T-helper 2 cell treated with Interferon-gamma antibody and Interleukin-4, amounts not matched to agents 5 μg/mL and 100 μg/mL, for 36 hours (primary cell): ENCODE results near the gene KIF1C.
A peak's percentile ranks its signal among the peaks of the same experiment; 100 is the strongest.

Experiments used
- DNase-seq: peaks from one replicate; pipeline ENCODE4 v3.0.0; 2021; ENCODE audit warnings: low spot score
- H3K27ac Mint-ChIP-seq: one replicate; pipeline ENCODE4 v1.8.0; 2021; ENCODE audit warnings: mild to moderate bottlenecking, mixed read lengths
- H3K27me3 Mint-ChIP-seq: one replicate; pipeline ENCODE4 v1.8.0; 2021; ENCODE audit warnings: low read depth, mixed read lengths
- H3K36me3 Mint-ChIP-seq: one replicate; pipeline ENCODE4 v1.8.0; 2021; ENCODE audit warnings: low read depth, mixed read lengths
- H3K4me1 Mint-ChIP-seq: one replicate; pipeline ENCODE4 v1.8.0; 2021; ENCODE audit warnings: low read depth, mixed read lengths
- H3K4me3 Mint-ChIP-seq: one replicate; pipeline ENCODE4 v1.8.0; 2022; ENCODE audit warnings: mild to moderate bottlenecking, moderate library complexity, mixed read lengths
- H3K9me3 Mint-ChIP-seq: one replicate; pipeline ENCODE4 v1.8.0; 2021; ENCODE audit warnings: mixed read lengths

Gene KIF1C

GRCh38 chr17:4960279-4960922 is 37.3 kb upstream of the KIF1C start:
- H3K36me3 Mint-ChIP-seq: peaks cover 13% of the 10 kb centered on the region
- no peak overlapping the region for H3K27ac Mint-ChIP-seq
- no peak overlapping the region for H3K4me3 Mint-ChIP-seq
- peaks cover 5% of the 10 kb centered on the region for H3K4me1 Mint-ChIP-seq
- H3K27me3 Mint-ChIP-seq: no peaks in the 10 kb centered on the region
- DNase-seq: no peak
- no peaks in the 10 kb centered on the region for H3K9me3 Mint-ChIP-seq

- no peaks in the 10 kb centered on the region for H3K27me3 Mint-ChIP-seq
- peaks cover 5% of the 10 kb centered on the region for H3K4me1 Mint-ChIP-seq
- H3K27ac Mint-ChIP-seq: no peak overlapping the region
- DNase-seq: no peak
- H3K4me3 Mint-ChIP-seq: peak overlapping the region; percentile 35
- peaks cover 17% of the 10 kb centered on the region for H3K36me3 Mint-ChIP-seq
- no peaks in the 10 kb centered on the region for H3K9me3 Mint-ChIP-seq
Measured at GRCh38 chr17:4965311-4965986, 32.3 kb upstream of the KIF1C start.

- Mint-ChIP-seq H3K27ac (no peak overlapping the region), H3K4me3 (no peak overlapping the region), H3K36me3 (peaks cover 22% of the 10 kb centered on the region), H3K9me3 (no peaks in the 10 kb centered on the region), H3K27me3 (no peaks in the 10 kb centered on the region), H3K4me1 (peaks cover 6% of the 10 kb centered on the region)
- peak; percentile 95 for DNase-seq
Measured at GRCh38 chr17:4966844-4967538, 30.8 kb upstream of the KIF1C start.

GRCh38 chr17:4967539-4968485 is 29.9 kb upstream of the KIF1C start, which contains the start of gene SPAG7:
Gene SPAG7 (minus strand): TSS chr17:4967817. CDS start chr17:4967804, 13 bp downstream.
- H3K4me3 Mint-ChIP-seq: no peak within 1 kb of the TSS
- H3K4me1 Mint-ChIP-seq: peaks cover 6% of the 10 kb centered on the region
- no peak within 1 kb of the TSS for H3K27ac Mint-ChIP-seq
- H3K36me3 Mint-ChIP-seq: peaks cover 30% of the 10 kb centered on the region
- H3K27me3 Mint-ChIP-seq: no peaks in the 10 kb centered on the region
- peak; percentile 94 for DNase-seq
- no peaks in the 10 kb centered on the region for H3K9me3 Mint-ChIP-seq

- Mint-ChIP-seq H3K4me1 (peaks cover 6% of the 10 kb centered on the region), H3K9me3 (no peaks in the 10 kb centered on the region), H3K27ac (no peak overlapping the region), H3K27me3 (no peaks in the 10 kb centered on the region), H3K36me3 (peaks cover 34% of the 10 kb centered on the region), H3K4me3 (no peak overlapping the region)
- no peak for DNase-seq
Measured at GRCh38 chr17:4968486-4969046, 29.2 kb upstream of the KIF1C start.

GRCh38 chr17:4969047-4969550 is 28.7 kb upstream of the KIF1C start:
- H3K9me3 Mint-ChIP-seq: no peaks in the 10 kb centered on the region
- peak; percentile 72 for DNase-seq
- H3K36me3 Mint-ChIP-seq: peaks cover 38% of the 10 kb centered on the region
- H3K27ac Mint-ChIP-seq: no peak overlapping the region
- peaks cover 6% of the 10 kb centered on the region for H3K4me1 Mint-ChIP-seq
- no peaks in the 10 kb centered on the region for H3K27me3 Mint-ChIP-seq
- H3K4me3 Mint-ChIP-seq: no peak overlapping the region

- Mint-ChIP-seq H3K27ac (no peak overlapping the region), H3K9me3 (no peaks in the 10 kb centered on the region), H3K27me3 (no peaks in the 10 kb centered on the region), H3K36me3 (peaks cover 43% of the 10 kb centered on the region), H3K4me3 (no peak overlapping the region), H3K4me1 (peaks cover 6% of the 10 kb centered on the region)
- peak; percentile 69 for DNase-seq
Measured at GRCh38 chr17:4969551-4970173, 28.1 kb upstream of the KIF1C start.

- Mint-ChIP-seq H3K27me3 (no peaks in the 10 kb centered on the region), H3K27ac (peak overlapping the region; percentile 67), H3K4me1 (peaks cover 6% of the 10 kb centered on the region), H3K9me3 (no peaks in the 10 kb centered on the region), H3K4me3 (peak overlapping the region; percentile 23), H3K36me3 (peaks cover 47% of the 10 kb centered on the region)
- DNase-seq: no peak
Measured at GRCh38 chr17:4970273-4970672, 27.5 kb upstream of the KIF1C start.

GRCh38 chr17:4971826-4972225 is 25.9 kb upstream of the KIF1C start:
- Mint-ChIP-seq H3K4me1 (peaks cover 2% of the 10 kb centered on the region), H3K4me3 (no peak overlapping the region), H3K36me3 (peaks cover 45% of the 10 kb centered on the region), H3K27me3 (no peaks in the 10 kb centered on the region), H3K27ac (no peak overlapping the region), H3K9me3 (no peaks in the 10 kb centered on the region)
- no peak for DNase-seq

- Mint-ChIP-seq H3K27ac (no peak overlapping the region), H3K27me3 (no peaks in the 10 kb centered on the region), H3K4me3 (no peak overlapping the region), H3K4me1 (peaks cover 2% of the 10 kb centered on the region), H3K36me3 (peaks cover 50% of the 10 kb centered on the region), H3K9me3 (no peaks in the 10 kb centered on the region)
- no peak for DNase-seq
Measured at GRCh38 chr17:4972322-4972721, 25.4 kb upstream of the KIF1C start.

- no peaks in the 10 kb centered on the region for H3K27me3 Mint-ChIP-seq
- H3K4me3 Mint-ChIP-seq: no peak overlapping the region
- DNase-seq: no peak
- no peaks in the 10 kb centered on the region for H3K9me3 Mint-ChIP-seq
- H3K4me1 Mint-ChIP-seq: peaks cover 2% of the 10 kb centered on the region
- peaks cover 53% of the 10 kb centered on the region for H3K36me3 Mint-ChIP-seq
- H3K27ac Mint-ChIP-seq: no peak overlapping the region
Measured at GRCh38 chr17:4972752-4973151, 25.0 kb upstream of the KIF1C start.

GRCh38 chr17:4973256-4974114 is 24.3 kb upstream of the KIF1C start:
- Mint-ChIP-seq H3K4me1 (peaks cover 2% of the 10 kb centered on the region), H3K27me3 (no peaks in the 10 kb centered on the region), H3K4me3 (no peak overlapping the region), H3K9me3 (no peaks in the 10 kb centered on the region), H3K27ac (peak overlapping the region; percentile 43), H3K36me3 (peaks cover 59% of the 10 kb centered on the region)
- DNase-seq: no peak
